HUES48 (cell line): ENCODE data around the gene AKIP1.

Experiments used
- H3K27ac ChIP-seq: one replicate; pipeline ENCODE4 v1.7.0; 2013; ENCODE audit warnings: low read depth, low read length, inconsistent platforms
- H3K27me3 ChIP-seq: 2 replicates; pipeline ENCODE4 v1.6.1; 2013; ENCODE audit warnings: mild to moderate bottlenecking, low read length; ENCODE audit not compliant: control insufficient read depth, insufficient read depth
- H3K36me3 ChIP-seq: 2 replicates; pipeline ENCODE4 v1.6.1; 2013; ENCODE audit warnings: low read length; ENCODE audit not compliant: control insufficient read depth, insufficient read depth
- H3K4me1 ChIP-seq: 2 replicates; pipeline ENCODE4 v1.6.1; 2013; ENCODE audit warnings: mild to moderate bottlenecking, low read length; ENCODE audit not compliant: control insufficient read depth, insufficient read depth
- H3K4me3 ChIP-seq: 2 replicates; pipeline ENCODE4 v1.5.1; 2013; ENCODE audit warnings: mild to moderate bottlenecking, low read depth, low read length
- H3K9ac ChIP-seq: 2 replicates; pipeline ENCODE4 v1.6.1; 2013; ENCODE audit warnings: mild to moderate bottlenecking, low read depth, low read length, moderate library complexity
- H3K9me3 ChIP-seq: 2 replicates; pipeline ENCODE4 v1.6.1; 2013; ENCODE audit warnings: low read length; ENCODE audit not compliant: control insufficient read depth, insufficient read depth

AKIP1 gene

DNA sequence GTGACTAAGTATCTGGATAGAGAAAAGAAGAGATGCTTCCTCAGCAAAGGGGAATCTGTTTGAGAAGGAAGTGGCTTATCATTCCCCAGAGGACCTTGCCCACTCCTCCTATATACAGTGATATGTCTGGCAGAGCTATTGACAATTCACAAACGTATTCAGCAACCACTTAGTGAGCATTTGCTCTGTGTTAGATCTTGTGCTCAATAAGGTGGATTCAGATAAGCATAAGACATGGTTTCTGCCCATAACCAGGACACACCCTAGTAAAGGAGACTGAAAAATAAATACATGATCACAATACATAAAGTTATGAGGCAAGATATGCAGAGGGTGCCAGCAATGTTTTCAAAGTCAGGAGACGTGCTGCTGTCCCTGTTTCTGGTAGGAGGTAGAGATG is 51.9 kb downstream of the AKIP1 start:
- Histone ChIP-seq H3K4me1 (peaks cover 3% of the 10 kb centered on the region; the same call in 1 of the 2 replicates), H3K27ac (no peak overlapping the region), H3K4me3 (peak overlapping the region; percentile 99; the same call in 1 of the 2 replicates), H3K36me3 (no peaks in the 10 kb centered on the region; the same call in 1 of the 2 replicates), H3K27me3 (no peaks in the 10 kb centered on the region), H3K9ac (no peak overlapping the region), H3K9me3 (no peaks in the 10 kb centered on the region)

DNA sequence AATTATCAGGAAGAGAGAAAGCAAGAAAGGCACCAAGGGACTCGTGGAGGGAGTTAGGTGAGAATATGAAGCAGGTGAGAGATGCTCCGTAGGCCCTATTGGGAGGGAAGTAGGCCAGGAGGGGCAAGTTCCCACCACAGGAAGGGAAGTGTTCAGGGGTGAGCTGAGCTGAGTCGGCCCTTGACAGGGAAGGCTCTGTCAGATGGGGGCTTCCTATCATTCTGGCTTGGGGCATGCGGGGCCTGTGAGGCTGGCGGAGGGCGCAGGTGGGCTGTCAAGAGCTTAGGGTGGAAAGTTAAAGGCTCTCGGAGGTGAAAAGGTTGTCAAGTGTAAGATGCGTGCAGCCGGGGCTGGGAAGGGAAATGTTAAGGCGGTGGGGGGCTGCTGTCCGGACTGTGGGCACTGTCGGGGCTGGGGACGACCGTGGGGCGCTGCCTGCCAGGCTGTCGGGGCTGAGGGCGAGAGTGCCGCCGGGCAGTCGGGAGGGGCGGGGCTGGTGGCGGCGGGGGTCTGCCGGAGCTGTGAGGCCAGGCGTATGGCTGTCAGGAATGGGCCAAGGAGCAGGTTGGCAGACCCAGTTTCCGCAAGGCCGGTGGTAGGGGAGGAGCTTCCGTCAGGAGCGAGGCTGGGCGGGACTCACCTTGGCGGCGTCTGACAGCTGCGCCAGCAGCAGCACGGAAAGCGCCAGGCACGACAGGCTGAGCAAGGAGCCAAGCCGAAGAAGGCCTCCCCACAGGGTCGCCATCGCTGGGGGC is 52.8 kb downstream of the AKIP1 start:
- H3K4me1 ChIP-seq = peaks cover 3% of the 10 kb centered on the region; the same call in 1 of the 2 replicates
- no peaks in the 10 kb centered on the region; the same call in 1 of the 2 replicates for H3K36me3 ChIP-seq
- peak overlapping the region; percentile 87; the same call in 1 of the 2 replicates for H3K9ac ChIP-seq
- peak overlapping the region; percentile 99 for H3K27ac ChIP-seq
- H3K4me3 ChIP-seq = peak overlapping the region; percentile 99
- H3K27me3 ChIP-seq = no peaks in the 10 kb centered on the region
- no peaks in the 10 kb centered on the region for H3K9me3 ChIP-seq

DNA sequence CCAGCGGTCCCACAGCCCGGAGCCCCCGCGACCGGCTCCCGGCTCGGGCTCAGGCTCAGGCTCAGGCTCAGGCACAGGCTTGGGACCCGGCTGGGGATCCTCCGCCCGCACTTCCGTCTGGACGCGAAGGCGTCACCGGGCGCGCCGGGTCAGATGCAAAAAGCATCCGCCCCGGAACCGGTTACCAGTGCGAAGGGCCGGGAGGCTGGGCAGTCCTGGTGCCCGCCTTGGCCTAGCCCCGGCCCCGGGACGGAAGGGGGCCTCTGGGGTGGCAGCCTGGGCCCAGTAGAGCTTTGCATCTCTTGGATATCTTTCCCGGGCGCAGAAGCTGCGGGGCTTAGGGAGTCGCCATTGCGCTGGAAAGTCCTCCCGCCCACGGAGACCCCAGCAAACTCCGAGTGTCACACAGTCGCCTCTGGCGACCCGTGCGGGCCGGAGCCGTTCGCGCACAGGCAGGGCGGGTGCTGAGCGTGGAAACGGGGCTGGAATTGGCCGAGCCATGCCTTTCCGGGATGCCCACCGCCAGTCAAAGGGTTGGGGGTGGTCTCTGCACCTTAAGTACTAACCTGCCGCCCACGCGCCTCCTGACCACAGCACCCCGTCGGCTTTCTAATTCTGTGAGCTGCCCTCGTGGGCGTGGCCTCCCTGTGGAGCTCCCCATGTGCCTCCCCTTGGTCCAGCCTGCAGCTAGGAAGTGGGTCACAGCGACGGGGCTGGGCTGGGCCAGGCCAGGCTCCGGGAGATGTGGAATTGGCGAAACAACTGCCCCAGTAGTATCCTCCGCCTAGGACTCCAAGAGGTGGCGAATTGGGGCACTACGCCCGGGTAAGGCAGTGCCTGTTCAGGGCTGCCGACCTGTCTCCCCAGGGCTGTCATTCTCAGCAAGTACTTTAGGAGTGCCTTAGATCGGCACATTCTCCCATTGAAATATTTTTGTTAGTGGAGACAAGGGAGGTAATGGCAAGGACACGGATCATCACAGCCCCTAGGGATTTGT is 53.6 kb downstream of the AKIP1 start, which contains the start of gene TMEM9B:
TSS of gene TMEM9B (minus strand) at position 119 of the 997 bp plus-strand sequence. CDS start 129 bp downstream, outside the sequence.
- peak within 1 kb of the TSS; percentile 99 for H3K4me3 ChIP-seq
- peak within 1 kb of the TSS; percentile 87 for H3K9ac ChIP-seq
- peaks cover 3% of the 10 kb centered on the region; the same call in 1 of the 2 replicates for H3K4me1 ChIP-seq
- H3K27ac ChIP-seq = peak within 1 kb of the TSS; percentile 99
- H3K27me3 ChIP-seq = no peaks in the 10 kb centered on the region
- no peaks in the 10 kb centered on the region; the same call in 1 of the 2 replicates for H3K36me3 ChIP-seq
- no peaks in the 10 kb centered on the region for H3K9me3 ChIP-seq

DNA sequence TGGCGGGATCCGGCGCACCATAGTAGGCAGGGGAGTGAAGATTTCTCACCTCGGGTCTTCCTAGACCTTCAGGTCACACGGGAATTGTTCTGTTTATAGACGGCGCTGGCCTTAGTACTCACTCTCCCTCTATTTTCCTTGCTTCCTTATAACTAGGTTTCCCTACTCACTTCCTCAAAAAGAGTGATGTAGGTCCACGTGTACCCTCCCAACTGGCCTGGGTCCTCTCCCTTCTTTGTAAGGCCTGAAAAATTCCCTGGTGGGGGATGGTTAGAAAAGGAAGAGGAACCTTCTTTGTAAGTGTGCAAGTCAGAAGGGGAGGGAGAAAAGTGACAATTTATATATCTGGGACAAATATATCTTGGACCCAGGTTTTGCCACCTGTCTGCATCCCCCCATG is 56.2 kb downstream of the AKIP1 start:
- H3K36me3 ChIP-seq = no peaks in the 10 kb centered on the region; the same call in 1 of the 2 replicates
- H3K9me3 ChIP-seq = no peaks in the 10 kb centered on the region
- H3K4me3 ChIP-seq = no peak overlapping the region
- H3K4me1 ChIP-seq = peaks cover 3% of the 10 kb centered on the region; the same call in 1 of the 2 replicates
- H3K27ac ChIP-seq = no peak overlapping the region
- no peaks in the 10 kb centered on the region for H3K27me3 ChIP-seq
- H3K9ac ChIP-seq = no peak overlapping the region
